HCT116 (cell line): Measurements from ENCODE around the gene PRPS1.

Experiments used
- ATF3 ChIP-seq: IDR thresholded peaks from 2 replicates; pipeline ENCODE4 v1.6.1; 2012
- CTCF ChIP-seq, 3 experiments: fragments of 200-600 bp in 1 of 3; sonication (generic) in 1 of 3; IDR thresholded peaks in 2 of 3; conservative IDR thresholded peaks in 1 of 3; 2 replicates each; pipeline ENCODE4 v1.5.1; 2012 to 2017; ENCODE audit warnings: low read depth in 2 of 3, low read length in 2 of 3, antibody characterized with exemption in 1 of 3, borderline replicate concordance in 1 of 3, control low read depth in 1 of 3, mild to moderate bottlenecking in 1 of 3, mixed read lengths in 1 of 3, mixed run types in 1 of 3, moderate library complexity in 1 of 3; ENCODE audit not compliant: insufficient read depth in 1 of 3
- EZH2 ChIP-seq: fragments of 200-600 bp; sonication (generic); IDR thresholded peaks from 2 replicates; pipeline ENCODE4 v1.6.1; 2017; ENCODE audit warnings: antibody characterized with exemption, mixed run types
- EZH2phosphoT487 ChIP-seq: fragments of 200-600 bp; IDR thresholded peaks from 2 replicates; pipeline ENCODE4 v1.6.1; 2018; ENCODE audit warnings: antibody characterized with exemption, borderline replicate concordance
- JUND ChIP-seq: IDR thresholded peaks from 2 replicates; pipeline ENCODE4 v1.6.1; 2012
- POLR2A ChIP-seq: IDR thresholded peaks from 2 replicates; pipeline ENCODE4 v1.7.0; 2011; ENCODE audit warnings: borderline replicate concordance; ENCODE audit not compliant: insufficient read depth, insufficient read length; ENCODE audit errors: extremely low read depth
- POLR2AphosphoS5 ChIP-seq: IDR thresholded peaks from 2 replicates; pipeline ENCODE4 v1.6.1; 2011; ENCODE audit warnings: mild to moderate bottlenecking, low read depth, low read length, moderate library complexity
- RAD21 ChIP-seq: IDR thresholded peaks from 2 replicates; pipeline ENCODE4 v1.6.1; 2012; ENCODE audit warnings: low read depth, mild to moderate bottlenecking
- SIN3A ChIP-seq: IDR thresholded peaks from 2 replicates; pipeline ENCODE4 v1.6.1; 2012; ENCODE audit warnings: low read depth
- SP1 ChIP-seq: IDR thresholded peaks from 2 replicates; pipeline ENCODE4 v1.6.1; 2012; ENCODE audit warnings: low read depth
- SRF ChIP-seq: IDR thresholded peaks from 2 replicates; pipeline ENCODE4 v1.6.1; 2012; ENCODE audit warnings: low read depth
- TCF7L2 ChIP-seq: IDR thresholded peaks from 2 replicates; pipeline ENCODE4 v1.7.0; 2011; ENCODE audit warnings: borderline replicate concordance, inconsistent platforms; ENCODE audit not compliant: insufficient read depth, insufficient read length; ENCODE audit errors: extremely low read depth
- YY1 ChIP-seq: IDR thresholded peaks from 2 replicates; pipeline ENCODE4 v1.6.1; 2011; ENCODE audit warnings: low read length, low read depth, moderate library complexity, mild to moderate bottlenecking; ENCODE audit not compliant: insufficient replicate concordance; ENCODE audit errors: extremely low read depth
- ZBTB33 ChIP-seq: IDR thresholded peaks from 2 replicates; pipeline ENCODE4 v1.6.1; 2011; ENCODE audit warnings: mild to moderate bottlenecking, low read length, moderate library complexity; ENCODE audit not compliant: insufficient replicate concordance; ENCODE audit errors: extremely low read depth

GRCh38 chrX:107602694-107603239 lies 25.5 kb upstream of the PRPS1 start:
- TF ChIP-seq POLR2A (no peak), POLR2AphosphoS5 (no peak), CTCF (IDR thresholded peaks at IDR 0.05 in 2 of 3, conservative IDR thresholded peaks at IDR 0.05 in 1 of 3; ENCODE audit: borderline replicate concordance in 1 of 3, insufficient read depth in 1 of 3, low read depth in 2 of 3, low read length in 2 of 3) (no peak), RAD21 (no peak), EZH2 (no peak), SIN3A (no peak), EZH2phosphoT487 (no peak), SP1 (no peak), TCF7L2 (no peak), JUND (no peak), YY1 (no peak), SRF (no peak), ZBTB33 (no peak), ATF3 (no peak)
